ENCODE results near the gene DNMT1.

DNMT1 gene

DNA sequence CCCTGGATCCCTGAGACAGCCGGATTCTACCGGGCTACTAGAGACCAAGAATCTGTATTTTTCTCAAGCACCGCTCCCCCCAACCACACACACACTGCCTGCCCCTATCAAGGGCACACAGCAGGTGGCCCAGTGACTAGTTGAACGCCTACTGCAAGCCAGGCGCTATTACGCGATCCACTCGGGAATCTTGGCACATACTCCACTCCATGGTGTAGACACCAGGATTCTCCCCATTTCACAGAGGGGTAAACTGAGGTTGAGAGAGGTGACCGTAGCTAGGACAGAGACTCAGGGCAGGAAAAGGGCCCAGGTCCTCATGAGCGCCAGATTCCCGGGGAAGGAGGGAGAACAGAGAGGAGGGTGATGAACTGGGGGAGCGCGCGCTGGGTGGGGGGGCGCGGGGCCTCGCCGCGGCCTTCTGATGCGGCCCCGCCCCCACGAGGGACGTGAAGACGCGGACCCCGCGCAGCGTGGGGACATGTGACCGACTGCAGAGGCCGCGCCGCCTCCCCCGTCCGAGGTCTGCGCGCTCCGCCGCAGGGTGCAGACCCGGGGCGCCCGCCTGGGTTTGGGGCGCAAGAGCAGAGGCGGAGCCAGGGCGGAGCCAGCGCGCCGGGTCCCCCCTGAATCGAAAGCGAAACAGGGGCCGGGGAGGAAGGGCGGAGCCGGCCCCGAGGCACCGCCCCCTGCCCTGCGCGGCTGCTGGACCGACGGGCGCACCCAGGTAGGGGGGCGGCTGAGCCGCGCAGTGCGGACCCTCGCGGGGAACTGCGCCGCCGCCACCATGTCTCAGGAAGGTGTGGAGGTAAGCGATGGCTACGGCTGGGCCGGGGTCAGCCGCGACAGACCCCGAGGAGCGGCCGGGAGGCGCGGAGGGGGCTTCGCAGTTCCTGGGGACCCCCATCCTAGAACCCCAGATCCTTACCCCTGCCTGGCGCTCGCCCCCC, 108.8 kb downstream of the DNMT1 start, which contains the start of gene SHFL (continued):
- TF ChIP-seq, protein P1, sequence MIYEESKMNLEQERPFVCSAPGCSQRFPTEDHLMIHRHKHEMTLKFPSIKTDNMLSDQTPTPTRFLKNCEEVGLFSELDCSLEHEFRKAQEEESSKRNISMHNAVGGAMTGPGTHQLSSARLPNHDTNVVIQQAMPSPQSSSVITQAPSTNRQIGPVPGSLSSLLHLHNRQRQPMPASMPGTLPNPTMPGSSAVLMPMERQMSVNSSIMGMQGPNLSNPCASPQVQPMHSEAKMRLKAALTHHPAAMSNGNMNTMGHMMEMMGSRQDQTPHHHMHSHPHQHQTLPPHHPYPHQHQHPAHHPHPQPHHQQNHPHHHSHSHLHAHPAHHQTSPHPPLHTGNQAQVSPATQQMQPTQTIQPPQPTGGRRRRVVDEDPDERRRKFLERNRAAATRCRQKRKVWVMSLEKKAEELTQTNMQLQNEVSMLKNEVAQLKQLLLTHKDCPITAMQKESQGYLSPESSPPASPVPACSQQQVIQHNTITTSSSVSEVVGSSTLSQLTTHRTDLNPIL (CRISPR knock-in tag; IDR thresholded peaks at IDR 0.05; ENCODE audit: low read depth), result no peak
- no peak for TF ChIP-seq RARB (CRISPR knock-in tag; IDR thresholded peaks at IDR 0.05)

DNA sequence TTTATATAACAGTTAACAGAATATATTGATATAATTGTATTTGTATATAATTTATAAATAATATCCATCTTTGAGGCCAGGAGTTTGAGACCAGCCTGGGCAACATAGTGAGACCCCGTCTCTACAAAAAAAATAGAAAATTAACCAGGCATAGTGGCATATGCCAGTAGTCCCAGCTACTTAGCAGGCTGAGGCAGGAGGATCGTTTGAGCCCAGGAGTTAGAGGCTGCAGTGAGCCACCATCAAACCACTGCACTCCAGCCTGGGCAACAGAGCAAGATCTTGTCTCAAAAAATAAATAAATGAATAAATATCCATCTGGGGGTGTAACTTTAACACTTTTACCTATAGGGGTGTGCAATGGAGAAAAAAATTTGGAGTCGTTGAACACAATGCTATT, 110.0 kb downstream of the DNMT1 start:
- TF ChIP-seq PPARA (CRISPR knock-in tag; IDR thresholded peaks at IDR 0.05; ENCODE audit: borderline replicate concordance) (no peak), ZNF70 (CRISPR knock-in tag; IDR thresholded peaks at IDR 0.05) (no peak), ESRRG (CRISPR knock-in tag; IDR thresholded peaks at IDR 0.05) (no peak), ZC3H10 (CRISPR knock-in tag; IDR thresholded peaks at IDR 0.05) (no peak), GLIS3 (CRISPR knock-in tag; IDR thresholded peaks at IDR 0.05) (no peak), ISL1 (CRISPR knock-in tag; IDR thresholded peaks at IDR 0.05) (no peak), ZNF565 (CRISPR knock-in tag; conservative IDR thresholded peaks at IDR 0.05; ENCODE audit: low read depth) (no peak), BACH2 (CRISPR knock-in tag; IDR thresholded peaks at IDR 0.05; ENCODE audit: borderline replicate concordance) (no peak), ZFP30 (CRISPR knock-in tag; IDR thresholded peaks at IDR 0.05) (no peak), ZFP3 (CRISPR knock-in tag; IDR thresholded peaks at IDR 0.05) (no peak), TCF4 (CRISPR knock-in tag; IDR thresholded peaks at IDR 0.05; ENCODE audit: borderline replicate concordance) (no peak), RARB (CRISPR knock-in tag; IDR thresholded peaks at IDR 0.05) (no peak), ARNTL (CRISPR knock-in tag; IDR thresholded peaks at IDR 0.05; ENCODE audit: borderline replicate concordance, low read depth) (no peak)
- TF ChIP-seq, protein P2, sequence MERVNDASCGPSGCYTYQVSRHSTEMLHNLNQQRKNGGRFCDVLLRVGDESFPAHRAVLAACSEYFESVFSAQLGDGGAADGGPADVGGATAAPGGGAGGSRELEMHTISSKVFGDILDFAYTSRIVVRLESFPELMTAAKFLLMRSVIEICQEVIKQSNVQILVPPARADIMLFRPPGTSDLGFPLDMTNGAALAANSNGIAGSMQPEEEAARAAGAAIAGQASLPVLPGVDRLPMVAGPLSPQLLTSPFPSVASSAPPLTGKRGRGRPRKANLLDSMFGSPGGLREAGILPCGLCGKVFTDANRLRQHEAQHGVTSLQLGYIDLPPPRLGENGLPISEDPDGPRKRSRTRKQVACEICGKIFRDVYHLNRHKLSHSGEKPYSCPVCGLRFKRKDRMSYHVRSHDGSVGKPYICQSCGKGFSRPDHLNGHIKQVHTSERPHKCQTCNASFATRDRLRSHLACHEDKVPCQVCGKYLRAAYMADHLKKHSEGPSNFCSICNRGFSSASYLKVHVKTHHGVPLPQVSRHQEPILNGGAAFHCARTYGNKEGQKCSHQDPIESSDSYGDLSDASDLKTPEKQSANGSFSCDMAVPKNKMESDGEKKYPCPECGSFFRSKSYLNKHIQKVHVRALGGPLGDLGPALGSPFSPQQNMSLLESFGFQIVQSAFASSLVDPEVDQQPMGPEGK (CRISPR knock-in tag; IDR thresholded peaks at IDR 0.05; ENCODE audit: borderline replicate concordance), result no peak
- TF ChIP-seq, protein P3, sequence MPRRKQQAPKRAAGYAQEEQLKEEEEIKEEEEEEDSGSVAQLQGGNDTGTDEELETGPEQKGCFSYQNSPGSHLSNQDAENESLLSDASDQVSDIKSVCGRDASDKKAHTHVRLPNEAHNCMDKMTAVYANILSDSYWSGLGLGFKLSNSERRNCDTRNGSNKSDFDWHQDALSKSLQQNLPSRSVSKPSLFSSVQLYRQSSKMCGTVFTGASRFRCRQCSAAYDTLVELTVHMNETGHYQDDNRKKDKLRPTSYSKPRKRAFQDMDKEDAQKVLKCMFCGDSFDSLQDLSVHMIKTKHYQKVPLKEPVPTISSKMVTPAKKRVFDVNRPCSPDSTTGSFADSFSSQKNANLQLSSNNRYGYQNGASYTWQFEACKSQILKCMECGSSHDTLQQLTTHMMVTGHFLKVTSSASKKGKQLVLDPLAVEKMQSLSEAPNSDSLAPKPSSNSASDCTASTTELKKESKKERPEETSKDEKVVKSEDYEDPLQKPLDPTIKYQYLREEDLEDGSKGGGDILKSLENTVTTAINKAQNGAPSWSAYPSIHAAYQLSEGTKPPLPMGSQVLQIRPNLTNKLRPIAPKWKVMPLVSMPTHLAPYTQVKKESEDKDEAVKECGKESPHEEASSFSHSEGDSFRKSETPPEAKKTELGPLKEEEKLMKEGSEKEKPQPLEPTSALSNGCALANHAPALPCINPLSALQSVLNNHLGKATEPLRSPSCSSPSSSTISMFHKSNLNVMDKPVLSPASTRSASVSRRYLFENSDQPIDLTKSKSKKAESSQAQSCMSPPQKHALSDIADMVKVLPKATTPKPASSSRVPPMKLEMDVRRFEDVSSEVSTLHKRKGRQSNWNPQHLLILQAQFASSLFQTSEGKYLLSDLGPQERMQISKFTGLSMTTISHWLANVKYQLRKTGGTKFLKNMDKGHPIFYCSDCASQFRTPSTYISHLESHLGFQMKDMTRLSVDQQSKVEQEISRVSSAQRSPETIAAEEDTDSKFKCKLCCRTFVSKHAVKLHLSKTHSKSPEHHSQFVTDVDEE (CRISPR knock-in tag; IDR thresholded peaks at IDR 0.05), result no peak
- TF ChIP-seq, protein P4, sequence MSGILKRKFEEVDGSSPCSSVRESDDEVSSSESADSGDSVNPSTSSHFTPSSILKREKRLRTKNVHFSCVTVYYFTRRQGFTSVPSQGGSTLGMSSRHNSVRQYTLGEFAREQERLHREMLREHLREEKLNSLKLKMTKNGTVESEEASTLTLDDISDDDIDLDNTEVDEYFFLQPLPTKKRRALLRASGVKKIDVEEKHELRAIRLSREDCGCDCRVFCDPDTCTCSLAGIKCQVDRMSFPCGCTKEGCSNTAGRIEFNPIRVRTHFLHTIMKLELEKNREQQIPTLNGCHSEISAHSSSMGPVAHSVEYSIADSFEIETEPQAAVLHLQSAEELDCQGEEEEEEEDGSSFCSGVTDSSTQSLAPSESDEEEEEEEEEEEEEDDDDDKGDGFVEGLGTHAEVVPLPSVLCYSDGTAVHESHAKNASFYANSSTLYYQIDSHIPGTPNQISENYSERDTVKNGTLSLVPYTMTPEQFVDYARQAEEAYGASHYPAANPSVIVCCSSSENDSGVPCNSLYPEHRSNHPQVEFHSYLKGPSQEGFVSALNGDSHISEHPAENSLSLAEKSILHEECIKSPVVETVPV (CRISPR knock-in tag; IDR thresholded peaks at IDR 0.05), result no peak
- TF ChIP-seq, protein P5, sequence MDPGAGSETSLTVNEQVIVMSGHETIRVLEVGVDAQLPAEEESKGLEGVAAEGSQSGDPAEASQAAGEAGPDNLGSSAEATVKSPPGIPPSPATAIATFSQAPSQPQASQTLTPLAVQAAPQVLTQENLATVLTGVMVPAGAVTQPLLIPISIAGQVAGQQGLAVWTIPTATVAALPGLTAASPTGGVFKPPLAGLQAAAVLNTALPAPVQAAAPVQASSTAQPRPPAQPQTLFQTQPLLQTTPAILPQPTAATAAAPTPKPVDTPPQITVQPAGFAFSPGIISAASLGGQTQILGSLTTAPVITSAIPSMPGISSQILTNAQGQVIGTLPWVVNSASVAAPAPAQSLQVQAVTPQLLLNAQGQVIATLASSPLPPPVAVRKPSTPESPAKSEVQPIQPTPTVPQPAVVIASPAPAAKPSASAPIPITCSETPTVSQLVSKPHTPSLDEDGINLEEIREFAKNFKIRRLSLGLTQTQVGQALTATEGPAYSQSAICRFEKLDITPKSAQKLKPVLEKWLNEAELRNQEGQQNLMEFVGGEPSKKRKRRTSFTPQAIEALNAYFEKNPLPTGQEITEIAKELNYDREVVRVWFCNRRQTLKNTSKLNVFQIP (CRISPR knock-in tag; IDR thresholded peaks at IDR 0.05; ENCODE audit: borderline replicate concordance, low read depth), result no peak
- no peak for ATAC-seq

DNA sequence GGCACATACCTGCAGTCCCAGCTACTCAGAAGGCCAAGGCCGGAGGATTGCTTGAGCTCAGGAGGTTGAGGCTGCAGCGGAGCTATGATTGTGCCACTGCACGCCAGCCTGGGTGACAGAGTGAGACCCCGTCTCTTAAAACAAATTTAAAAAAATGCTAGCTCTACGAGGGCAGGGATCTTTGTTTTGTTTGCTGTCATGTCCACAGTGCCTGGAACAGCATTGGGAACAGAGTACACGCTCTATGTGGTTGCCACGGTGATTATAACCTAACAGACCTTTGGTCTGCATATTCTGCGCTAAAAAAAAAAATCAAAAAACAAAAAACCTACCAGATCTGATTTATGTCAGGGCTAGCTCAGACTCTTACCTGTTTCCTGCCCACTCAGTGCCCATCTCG, 110.8 kb downstream of the DNMT1 start:
- ATAC-seq, result no peak
- no peak for TF ChIP-seq TCF4 (CRISPR knock-in tag; IDR thresholded peaks at IDR 0.05; ENCODE audit: borderline replicate concordance)
- TF ChIP-seq BACH2 (CRISPR knock-in tag; IDR thresholded peaks at IDR 0.05; ENCODE audit: borderline replicate concordance), result no peak
- TF ChIP-seq, protein P4 (CRISPR knock-in tag; IDR thresholded peaks at IDR 0.05), result no peak
- TF ChIP-seq CSDC2 (CRISPR knock-in tag; IDR thresholded peaks at IDR 0.05), result no peak
- TF ChIP-seq, protein P3 (CRISPR knock-in tag; IDR thresholded peaks at IDR 0.05), result no peak
- TF ChIP-seq ESRRG (CRISPR knock-in tag; IDR thresholded peaks at IDR 0.05), result no peak
- TF ChIP-seq RARB (CRISPR knock-in tag; IDR thresholded peaks at IDR 0.05), result no peak
- TF ChIP-seq ZNF70 (CRISPR knock-in tag; IDR thresholded peaks at IDR 0.05), result no peak
- TF ChIP-seq, protein P2 (CRISPR knock-in tag; IDR thresholded peaks at IDR 0.05; ENCODE audit: borderline replicate concordance), result no peak
- no peak for TF ChIP-seq ZNF8 (CRISPR knock-in tag; IDR thresholded peaks at IDR 0.05)

Data from SK-N-SH treated with all-trans-retinoic acid at 6 μM for 48 hours (cell line).